ENCODE data around the gene ADAMTSL2. TPM values are rescaled to one million over a fixed set of nuclear protein-coding genes. Genes with fewer than 3 reads are reported as not detected.

ADAMTSL2 gene
- total and polyA plus RNA-seq, 2 of the 13 experiments (the other 11 are each of a cell fraction or from before 2014, with no cell fraction given), result 1.9 to 3.8 TPM

- Histone ChIP-seq H3K36me3 (replicated peaks in 1 of 2; ENCODE audit: control insufficient read depth in 1 of 2, insufficient read depth in 2 of 2, low read length in 2 of 2) (no peaks in the 10 kb centered on the region), H3K27ac (ENCODE audit: extremely low read length, insufficient read depth, low read length) (no peak overlapping the region), H3K79me2 (ENCODE audit: insufficient read depth, low read length) (no peaks in the 10 kb centered on the region), H2AFZ (ENCODE audit: low read length) (no peak overlapping the region), H3K4me3 (replicated peaks in 1 of 3; ENCODE audit: insufficient read depth in 1 of 3, low read depth in 2 of 3, low read length in 3 of 3) (no peak overlapping the region), H3K9ac (ENCODE audit: insufficient read depth, low read depth, low read length) (no peak overlapping the region), H3K4me1 (ENCODE audit: insufficient read depth, low read length) (peaks cover 14% of the 10 kb centered on the region), H3K9me3 (ENCODE audit: low read length) (no peaks in the 10 kb centered on the region), H3K27me3 (ENCODE audit: control insufficient read depth in 1 of 2, insufficient read depth in 2 of 2, low read length in 2 of 2) (peaks cover 1 to 17% of the 10 kb centered on the region in 2 experiments; a peak in 3 of 5 replicates), H4K20me1 (ENCODE audit: insufficient read depth, low read length) (no peaks in the 10 kb centered on the region), H3K4me2 (ENCODE audit: low read depth, low read length) (no peak overlapping the region)
- CTCF ChIA-PET (ENCODE audit: low intra/inter-chr PET ratio, low total read pairs), result no interaction called here
- ATAC-seq, result no peak
- no peak for DNase-seq (ENCODE audit: low spot score)
- 40% methylated on average over 10 of the region's 20 CpGs for WGBS (ENCODE audit: low lambda C conversion rate)
- no TSS peak for BruUV-seq (replicated peaks)
- FAIRE-seq, result no peak
- POLR2A ChIA-PET, result no interaction called here
- no peak for TF ChIP-seq ETV6 (CRISPR knock-in tag; conservative IDR thresholded peaks at IDR 0.05)
- TF ChIP-seq ZNF839 (CRISPR knock-in tag; IDR thresholded peaks at IDR 0.05; ENCODE audit: borderline replicate concordance), result no peak
- no peak for TF ChIP-seq FOXA1 (IDR thresholded peaks at IDR 0.05)
- no peak for TF ChIP-seq FOXA1 (CRISPR knock-in tag; IDR thresholded peaks at IDR 0.05)
- no peak for TF ChIP-seq ZNF503 (CRISPR knock-in tag; IDR thresholded peaks at IDR 0.05)
- TF ChIP-seq NR1H2 (CRISPR knock-in tag; IDR thresholded peaks at IDR 0.05; ENCODE audit: borderline replicate concordance, low read depth), result no peak
- no peak for TF ChIP-seq EP300 (IDR thresholded peaks at IDR 0.05; ENCODE audit: low read depth in 2 of 2, low read length in 2 of 2)
- TF ChIP-seq EP300 (CRISPR knock-in tag; IDR thresholded peaks at IDR 0.05; ENCODE audit: borderline replicate concordance), result no peak
- no peak for TF ChIP-seq TMF1 (CRISPR knock-in tag; IDR thresholded peaks at IDR 0.05; ENCODE audit: low read depth)
- no peak for TF ChIP-seq GLMP (CRISPR knock-in tag; IDR thresholded peaks at IDR 0.05; ENCODE audit: borderline replicate concordance)
- no peak for TF ChIP-seq ZBTB3 (CRISPR knock-in tag; IDR thresholded peaks at IDR 0.05; ENCODE audit: borderline replicate concordance, low read depth)
- no peak for TF ChIP-seq PRPF4 (IDR thresholded peaks at IDR 0.05; ENCODE audit: low read depth, low read length, poor library complexity, severe bottlenecking)
- TF ChIP-seq REXO4 (CRISPR knock-in tag; IDR thresholded peaks at IDR 0.05; ENCODE audit: borderline replicate concordance), result no peak
- TF ChIP-seq TCF12 (IDR thresholded peaks at IDR 0.05), result no peak
- TF ChIP-seq TCF12 (CRISPR knock-in tag; IDR thresholded peaks at IDR 0.05), result no peak
- intact Hi-C loops (cut with micrococcal nuclease; ENCODE audit: unreplicated experiment), result no loop called here
- in situ Hi-C loops (cut with HindIII; ENCODE audit: extremely low pct_ligation_motif_present, low pct_unique_long_range_greater_than_20kb), result no loop called here
Measured at GRCh38 chr9:133571896-133572595, 37.5 kb downstream of the ADAMTSL2 start.
